GM23338 (cell line): ENCODE results near the gene RABL6. TPM values are rescaled to one million over a fixed set of nuclear protein-coding genes. Genes with fewer than 3 reads are reported as not detected.

ENCODE experiments used
- ATAC-seq: fragments of 200-7000 bp; cut with Tn5 transposase; 3 replicates; pipeline ENCODE4 v1.9.1; 2020
- DNase-seq: peaks from one replicate; pipeline ENCODE4 v3.0.0-alpha.2; 2015; ENCODE audit warnings: low spot score
- H2AFZ ChIP-seq: fragments of 200-600 bp; sonication (generic); 2 replicates; pipeline ENCODE4 v1.8.0; 2016; ENCODE audit warnings: antibody characterized with exemption, mild to moderate bottlenecking, moderate library complexity
- H3F3A ChIP-seq: fragments of 200-600 bp; sonication (generic); replicated peaks from 2 replicates; pipeline ENCODE4 v1.8.0; 2017; ENCODE audit warnings: antibody characterized with exemption, mixed run types, low read depth
- H3K27ac ChIP-seq: fragments of 200-600 bp; sonication (generic); 2 replicates; pipeline ENCODE4 v1.6.1; 2016; ENCODE audit warnings: low read depth
- H3K27me3 ChIP-seq: fragments of 200-600 bp; sonication (generic); 2 replicates; pipeline ENCODE4 v1.8.0; 2016; ENCODE audit warnings: mild to moderate bottlenecking, mixed run types, moderate library complexity; ENCODE audit not compliant: insufficient read depth
- H3K36me3 ChIP-seq: fragments of 200-600 bp; sonication (generic); 2 replicates; pipeline ENCODE4 v1.8.0; 2016; ENCODE audit warnings: mild to moderate bottlenecking; ENCODE audit not compliant: insufficient read depth
- H3K4me1 ChIP-seq: fragments of 200-600 bp; sonication (generic); 2 replicates; pipeline ENCODE4 v1.8.0; 2016; ENCODE audit warnings: mild to moderate bottlenecking, moderate library complexity; ENCODE audit not compliant: insufficient read depth
- H3K4me2 ChIP-seq: fragments of 200-600 bp; sonication (generic); 2 replicates; pipeline ENCODE4 v1.7.1; 2017; ENCODE audit warnings: mixed run types
- H3K4me3 ChIP-seq: fragments of 200-600 bp; sonication (generic); 2 replicates; pipeline ENCODE4 v1.6.1; 2016; ENCODE audit warnings: mixed run types
- H3K79me2 ChIP-seq: fragments of 200-600 bp; sonication (generic); replicated peaks from 2 replicates; pipeline ENCODE4 v1.8.0; 2017; ENCODE audit warnings: mild to moderate bottlenecking; ENCODE audit not compliant: insufficient read depth
- H3K9me2 ChIP-seq: fragments of 200-600 bp; sonication (generic); 2 replicates; pipeline ENCODE4 v1.8.0; 2017; ENCODE audit not compliant: insufficient read depth
- H4K20me1 ChIP-seq: fragments of 200-600 bp; sonication (generic); replicated peaks from 2 replicates; pipeline ENCODE4 v1.8.0; 2017; ENCODE audit warnings: mild to moderate bottlenecking; ENCODE audit not compliant: insufficient read depth
- H3K27ac Mint-ChIP-seq: 2 replicates; pipeline ENCODE4 v1.8.0; 2020; ENCODE audit warnings: inconsistent platforms, mild to moderate bottlenecking, moderate library complexity, mixed read lengths
- H3K27me3 Mint-ChIP-seq: 3 replicates; pipeline ENCODE4 v1.8.0; 2022; ENCODE audit warnings: low read depth, mild to moderate bottlenecking, moderate library complexity, mixed read lengths, inconsistent platforms; ENCODE audit not compliant: insufficient read depth, poor library complexity
- H3K36me3 Mint-ChIP-seq: 3 replicates; pipeline ENCODE4 v1.8.0; 2021; ENCODE audit warnings: low read depth, mild to moderate bottlenecking, inconsistent platforms, moderate library complexity, mixed read lengths
- H3K4me1 Mint-ChIP-seq: 3 replicates; pipeline ENCODE4 v1.8.0; 2020; ENCODE audit warnings: mild to moderate bottlenecking, inconsistent platforms, mixed read lengths
- H3K4me3 Mint-ChIP-seq: 3 replicates; pipeline ENCODE4 v1.8.0; 2021; ENCODE audit warnings: moderate library complexity, mild to moderate bottlenecking, inconsistent platforms, mixed read lengths
- H3K9me3 Mint-ChIP-seq: 3 replicates; pipeline ENCODE4 v1.8.0; 2020; ENCODE audit warnings: moderate library complexity, mild to moderate bottlenecking, inconsistent platforms, mixed read lengths
- CREB1 ChIP-seq: fragments of 250-450 bp; sonication (Bioruptor Pico); IDR thresholded peaks from 2 replicates; pipeline ENCODE4 v1.5.0; 2020; ENCODE audit warnings: low read depth, mild to moderate bottlenecking, moderate library complexity
- CTCF ChIP-seq, 2 experiments: fragments of 200-600 bp in 1 of 2; sonication (generic) in 1 of 2; conservative IDR thresholded peaks; 2 replicates each; pipeline versions ENCODE4 v1.5.1 to v1.6.1; 2016 to 2017; ENCODE audit warnings: antibody characterized with exemption in 2 of 2, low read depth in 2 of 2, mild to moderate bottlenecking in 2 of 2, moderate library complexity in 1 of 2
- ETS1 ChIP-seq: IDR thresholded peaks from 2 replicates; pipeline ENCODE4 v1.6.1; 2016; ENCODE audit warnings: antibody characterized with exemption
- EZH2 ChIP-seq: fragments of 200-600 bp; sonication (generic); IDR thresholded peaks from one replicate; pipeline ENCODE4 v1.8.0; 2017; ENCODE audit warnings: antibody characterized with exemption, mild to moderate bottlenecking, low read depth; ENCODE audit not compliant: unreplicated experiment
- EZH2phosphoT487 ChIP-seq: fragments of 200-600 bp; sonication (generic); IDR thresholded peaks from one replicate; pipeline ENCODE4 v1.8.1; 2018; ENCODE audit warnings: antibody characterized with exemption; ENCODE audit not compliant: unreplicated experiment
- JUNB ChIP-seq: IDR thresholded peaks from one replicate; pipeline ENCODE4 v1.6.1; 2016; ENCODE audit warnings: antibody characterized with exemption; ENCODE audit not compliant: unreplicated experiment
- NANOG ChIP-seq: IDR thresholded peaks from 2 replicates; pipeline ENCODE4 v1.6.1; 2016; ENCODE audit warnings: antibody characterized with exemption, borderline replicate concordance
- POLR2AphosphoS5 ChIP-seq: IDR thresholded peaks from 2 replicates; pipeline ENCODE4 v1.6.1; 2016; ENCODE audit warnings: antibody characterized with exemption, low read depth
- REST ChIP-seq: IDR thresholded peaks from one replicate; pipeline ENCODE4 v1.6.1; 2018; ENCODE audit warnings: antibody characterized with exemption; ENCODE audit not compliant: unreplicated experiment
- STAT1 ChIP-seq: IDR thresholded peaks from one replicate; pipeline ENCODE4 v1.6.1; 2016; ENCODE audit warnings: antibody characterized with exemption; ENCODE audit not compliant: unreplicated experiment
- ZNF114 ChIP-seq: fragments of 250-450 bp; sonication (Bioruptor Pico); IDR thresholded peaks from 2 replicates; pipeline ENCODE4 v1.5.0; 2020; ENCODE audit warnings: mild to moderate bottlenecking, moderate library complexity
- ZNF331 ChIP-seq: fragments of 250-450 bp; sonication (Bioruptor Pico); IDR thresholded peaks from 2 replicates; pipeline ENCODE4 v1.5.0; 2020; ENCODE audit warnings: low read depth, mild to moderate bottlenecking, moderate library complexity
- polyA plus RNA-seq: library from polyadenylated mRNA; unstranded; fragments of >200 nt; fragmentation: Nextera tagmentation; extraction: Ambion mirVana; gene quantifications from 2 replicates; pipeline ENCODE4 v1.2.1, GENCODE V29; 2016
- total RNA-seq: library from RNA; depleted of rRNA; stranded (reverse); fragments of >200 nt; shearing (Covaris generic); gene quantifications from 2 replicates; pipeline ENCODE4 v1.2.3, GENCODE V29; 2014
- TF ChIP-seq, protein P1 (sequence below): fragments of 250-450 bp; sonication (Bioruptor Pico); IDR thresholded peaks from 2 replicates; pipeline ENCODE4 v1.5.0; 2020; ENCODE audit warnings: mild to moderate bottlenecking, moderate library complexity

RABL6 gene
- total and polyA plus RNA-seq, 2 experiments from 2014 or later, result 59.1 to 127 TPM

GRCh38 chr9:136852664-136853595 lies 45.2 kb downstream of the RABL6 start:
- Histone ChIP-seq H3K36me3 (no peaks in the 10 kb centered on the region; the same call in 1 of the 2 replicates), H3K27ac (no peak overlapping the region), H3K4me3 (no peak overlapping the region), H3K9me2 (no peaks in the 10 kb centered on the region), H3K27me3 (no peaks in the 10 kb centered on the region), H3K4me2 (no peak overlapping the region), H2AFZ (no peak overlapping the region), H3K4me1 (no peaks in the 10 kb centered on the region; the same call in 1 of the 2 replicates), H4K20me1 (0 out of 2 replicates have a peak, but pooled peaks cover 3% of the 10 kb centered on the region), H3F3A (no peaks in the 10 kb centered on the region), H3K79me2 (no peaks in the 10 kb centered on the region)
- no peak for TF ChIP-seq JUNB
- TF ChIP-seq EZH2phosphoT487, result no peak
- no peak for TF ChIP-seq EZH2
- TF ChIP-seq ZNF331 (CRISPR knock-in tag), result no peak
- no peak for TF ChIP-seq REST
- no peak for TF ChIP-seq CREB1 (CRISPR knock-in tag)
- TF ChIP-seq NANOG, result no peak
- TF ChIP-seq STAT1, result no peak
- TF ChIP-seq ZNF114 (CRISPR knock-in tag), result no peak
- TF ChIP-seq CTCF (conservative IDR thresholded peaks at IDR 0.05; ENCODE audit: low read depth in 2 of 2), result no peak
- TF ChIP-seq, protein P1, sequence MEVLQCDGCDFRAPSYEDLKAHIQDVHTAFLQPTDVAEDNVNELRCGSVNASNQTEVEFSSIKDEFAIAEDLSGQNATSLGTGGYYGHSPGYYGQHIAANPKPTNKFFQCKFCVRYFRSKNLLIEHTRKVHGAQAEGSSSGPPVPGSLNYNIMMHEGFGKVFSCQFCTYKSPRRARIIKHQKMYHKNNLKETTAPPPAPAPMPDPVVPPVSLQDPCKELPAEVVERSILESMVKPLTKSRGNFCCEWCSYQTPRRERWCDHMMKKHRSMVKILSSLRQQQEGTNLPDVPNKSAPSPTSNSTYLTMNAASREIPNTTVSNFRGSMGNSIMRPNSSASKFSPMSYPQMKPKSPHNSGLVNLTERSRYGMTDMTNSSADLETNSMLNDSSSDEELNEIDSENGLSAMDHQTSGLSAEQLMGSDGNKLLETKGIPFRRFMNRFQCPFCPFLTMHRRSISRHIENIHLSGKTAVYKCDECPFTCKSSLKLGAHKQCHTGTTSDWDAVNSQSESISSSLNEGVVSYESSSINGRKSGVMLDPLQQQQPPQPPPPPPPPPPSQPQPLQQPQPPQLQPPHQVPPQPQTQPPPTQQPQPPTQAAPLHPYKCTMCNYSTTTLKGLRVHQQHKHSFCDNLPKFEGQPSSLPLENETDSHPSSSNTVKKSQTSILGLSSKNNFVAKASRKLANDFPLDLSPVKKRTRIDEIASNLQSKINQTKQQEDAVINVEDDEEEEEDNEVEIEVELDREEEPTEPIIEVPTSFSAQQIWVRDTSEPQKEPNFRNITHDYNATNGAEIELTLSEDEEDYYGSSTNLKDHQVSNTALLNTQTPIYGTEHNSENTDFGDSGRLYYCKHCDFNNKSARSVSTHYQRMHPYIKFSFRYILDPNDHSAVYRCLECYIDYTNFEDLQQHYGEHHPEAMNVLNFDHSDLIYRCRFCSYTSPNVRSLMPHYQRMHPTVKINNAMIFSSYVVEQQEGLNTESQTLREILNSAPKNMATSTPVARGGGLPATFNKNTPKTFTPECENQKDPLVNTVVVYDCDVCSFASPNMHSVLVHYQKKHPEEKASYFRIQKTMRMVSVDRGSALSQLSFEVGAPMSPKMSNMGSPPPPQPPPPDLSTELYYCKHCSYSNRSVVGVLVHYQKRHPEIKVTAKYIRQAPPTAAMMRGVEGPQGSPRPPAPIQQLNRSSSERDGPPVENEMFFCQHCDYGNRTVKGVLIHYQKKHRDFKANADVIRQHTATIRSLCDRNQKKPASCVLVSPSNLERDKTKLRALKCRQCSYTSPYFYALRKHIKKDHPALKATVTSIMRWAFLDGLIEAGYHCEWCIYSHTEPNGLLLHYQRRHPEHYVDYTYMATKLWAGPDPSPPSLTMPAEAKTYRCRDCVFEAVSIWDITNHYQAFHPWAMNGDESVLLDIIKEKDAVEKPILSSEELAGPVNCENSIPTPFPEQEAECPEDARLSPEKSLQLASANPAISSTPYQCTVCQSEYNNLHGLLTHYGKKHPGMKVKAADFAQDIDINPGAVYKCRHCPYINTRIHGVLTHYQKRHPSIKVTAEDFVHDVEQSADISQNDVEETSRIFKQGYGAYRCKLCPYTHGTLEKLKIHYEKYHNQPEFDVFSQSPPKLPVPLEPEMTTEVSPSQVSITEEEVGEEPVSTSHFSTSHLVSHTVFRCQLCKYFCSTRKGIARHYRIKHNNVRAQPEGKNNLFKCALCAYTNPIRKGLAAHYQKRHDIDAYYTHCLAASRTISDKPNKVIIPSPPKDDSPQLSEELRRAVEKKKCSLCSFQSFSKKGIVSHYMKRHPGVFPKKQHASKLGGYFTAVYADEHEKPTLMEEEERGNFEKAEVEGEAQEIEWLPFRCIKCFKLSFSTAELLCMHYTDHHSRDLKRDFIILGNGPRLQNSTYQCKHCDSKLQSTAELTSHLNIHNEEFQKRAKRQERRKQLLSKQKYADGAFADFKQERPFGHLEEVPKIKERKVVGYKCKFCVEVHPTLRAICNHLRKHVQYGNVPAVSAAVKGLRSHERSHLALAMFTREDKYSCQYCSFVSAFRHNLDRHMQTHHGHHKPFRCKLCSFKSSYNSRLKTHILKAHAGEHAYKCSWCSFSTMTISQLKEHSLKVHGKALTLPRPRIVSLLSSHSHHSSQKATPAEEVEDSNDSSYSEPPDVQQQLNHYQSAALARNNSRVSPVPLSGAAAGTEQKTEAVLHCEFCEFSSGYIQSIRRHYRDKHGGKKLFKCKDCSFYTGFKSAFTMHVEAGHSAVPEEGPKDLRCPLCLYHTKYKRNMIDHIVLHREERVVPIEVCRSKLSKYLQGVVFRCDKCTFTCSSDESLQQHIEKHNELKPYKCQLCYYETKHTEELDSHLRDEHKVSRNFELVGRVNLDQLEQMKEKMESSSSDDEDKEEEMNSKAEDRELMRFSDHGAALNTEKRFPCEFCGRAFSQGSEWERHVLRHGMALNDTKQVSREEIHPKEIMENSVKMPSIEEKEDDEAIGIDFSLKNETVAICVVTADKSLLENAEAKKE (CRISPR knock-in tag), result no peak
- TF ChIP-seq POLR2AphosphoS5, result no peak
- no peak for TF ChIP-seq ETS1
- no peak overlapping the region for H3K4me3 Mint-ChIP-seq
- H3K9me3 Mint-ChIP-seq, result no peaks in the 10 kb centered on the region
- DNase-seq (no peak), ATAC-seq (no peak)
- H3K27ac Mint-ChIP-seq, result no peak overlapping the region
- H3K36me3 Mint-ChIP-seq, result peaks cover 2% of the 10 kb centered on the region; the same call in 2 of the 3 replicates
- no peaks in the 10 kb centered on the region; the same call in 2 of the 3 replicates for H3K4me1 Mint-ChIP-seq
- H3K27me3 Mint-ChIP-seq, result peaks cover 10% of the 10 kb centered on the region
